Posterior vena cava (tissue), 2 donors: ENCODE data around the gene TMEM131L. TPM values are rescaled to one million over a fixed set of nuclear protein-coding genes. Genes with fewer than 3 reads are reported as not detected.

Experiments used
- DNase-seq: peaks from one replicate; pipeline ENCODE4 v3.0.0-alpha.2; 2020; ENCODE audit warnings: low spot score
- intact Hi-C, 2 donors: fragments of 100-400 bp; cut with DNase I; formaldehyde crosslinking; loops; one replicate each; pipeline versions ENCODE4 v1.14.1 to v1.14.2; 2022 to 2023
- total RNA-seq, 2 donors: library from RNA; stranded (reverse); fragmentation: NEBNext Ultra II Directional; extraction: Animal tissue kit (Norgen Biotek cat#: 25700); gene quantifications; one replicate each; pipeline ENCODE4 v1.2.1, GENCODE V29; 2021
- donor health status: DM: yes; HTN: yes; CAD: no.
- donor health status: DM: yes; HTN: yes; CAD: no.

The TMEM131L gene
- total RNA-seq, 2 donors from 2014 or later = 11.4 to 12.0 TPM

- intact Hi-C loops = no loop called here
- no peak for DNase-seq
These were observed 62.7 kb downstream of the TMEM131L start for GRCh38 chr4:153528705-153529485.

- intact Hi-C loops = no loop called here
These were observed 63.5 kb downstream of the TMEM131L start for GRCh38 chr4:153529646-153530045.

GRCh38 chr4:153530284-153530999 is 64.3 kb downstream of the TMEM131L start:
- DNase-seq = no peak

More at GRCh38 chr4:153529646-153530045, 63.5 kb downstream of the TMEM131L start:
- no peak for DNase-seq

DNA sequence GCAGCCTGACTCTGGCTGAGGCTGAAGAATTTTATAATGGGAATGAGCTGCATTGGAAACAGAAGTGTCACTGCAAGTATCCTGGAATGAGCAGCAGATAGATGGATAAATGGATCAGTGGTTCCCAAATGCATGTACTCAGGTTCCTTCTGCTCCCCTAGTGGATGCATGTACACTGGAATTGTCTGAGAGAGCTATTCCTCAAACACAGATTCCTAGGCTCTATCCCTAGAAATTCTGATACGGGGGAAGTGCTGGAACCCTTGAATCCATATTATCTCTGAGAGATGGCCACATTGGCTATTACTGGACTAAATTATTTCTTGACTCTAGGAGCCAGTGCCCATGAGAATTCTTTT is 64.8 kb downstream of the TMEM131L start:
- intact Hi-C loops = no loop called here
- no peak for DNase-seq

More at GRCh38 chr4:153530284-153530999, 64.3 kb downstream of the TMEM131L start:
- intact Hi-C loops = no loop called here

- no peak for DNase-seq
These were observed 65.9 kb downstream of the TMEM131L start for GRCh38 chr4:153531976-153532626.

GRCh38 chr4:153532636-153533035 is 66.5 kb downstream of the TMEM131L start:
- no peak for DNase-seq
- intact Hi-C loops = no loop called here

More at GRCh38 chr4:153531976-153532626, 65.9 kb downstream of the TMEM131L start:
- intact Hi-C loops = no loop called here

- DNase-seq = no peak
- intact Hi-C loops = no loop called here
These were observed 67.2 kb downstream of the TMEM131L start for GRCh38 chr4:153533387-153533786.

- intact Hi-C loops = no loop called here
- DNase-seq = no peak
These were observed 68.9 kb downstream of the TMEM131L start for GRCh38 chr4:153534792-153535629.

GRCh38 chr4:153535772-153536513 is 69.8 kb downstream of the TMEM131L start:
- no peak for DNase-seq
- intact Hi-C loops = no loop called here

- no peak for DNase-seq
- intact Hi-C loops = no loop called here
These were observed 71.4 kb downstream of the TMEM131L start for GRCh38 chr4:153537493-153537960.

- peak; percentile 76 for DNase-seq
- intact Hi-C loops = no loop called here
These were observed 72.6 kb downstream of the TMEM131L start for GRCh38 chr4:153538487-153539357.

DNA sequence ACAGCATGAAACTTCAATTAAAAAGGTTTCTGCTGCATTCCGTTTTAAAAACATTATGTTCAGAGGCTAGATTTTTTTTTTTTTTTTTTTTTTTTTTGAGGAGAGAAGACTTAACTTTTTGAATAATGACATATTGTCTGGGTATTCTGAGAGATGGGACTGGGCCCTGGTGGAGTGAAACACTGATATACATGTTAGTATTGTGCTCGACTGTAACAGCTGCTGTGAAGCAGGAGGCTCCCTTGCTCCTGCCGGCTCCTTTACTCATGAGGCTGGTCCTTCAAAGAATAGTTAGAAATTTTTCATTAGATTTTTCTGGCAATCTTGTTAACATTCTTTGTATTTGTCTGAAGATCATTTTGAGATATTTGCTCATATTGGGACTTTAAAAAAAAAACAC is 73.3 kb downstream of the TMEM131L start:
- no peak for DNase-seq
- intact Hi-C loops = no loop called here

DNA sequence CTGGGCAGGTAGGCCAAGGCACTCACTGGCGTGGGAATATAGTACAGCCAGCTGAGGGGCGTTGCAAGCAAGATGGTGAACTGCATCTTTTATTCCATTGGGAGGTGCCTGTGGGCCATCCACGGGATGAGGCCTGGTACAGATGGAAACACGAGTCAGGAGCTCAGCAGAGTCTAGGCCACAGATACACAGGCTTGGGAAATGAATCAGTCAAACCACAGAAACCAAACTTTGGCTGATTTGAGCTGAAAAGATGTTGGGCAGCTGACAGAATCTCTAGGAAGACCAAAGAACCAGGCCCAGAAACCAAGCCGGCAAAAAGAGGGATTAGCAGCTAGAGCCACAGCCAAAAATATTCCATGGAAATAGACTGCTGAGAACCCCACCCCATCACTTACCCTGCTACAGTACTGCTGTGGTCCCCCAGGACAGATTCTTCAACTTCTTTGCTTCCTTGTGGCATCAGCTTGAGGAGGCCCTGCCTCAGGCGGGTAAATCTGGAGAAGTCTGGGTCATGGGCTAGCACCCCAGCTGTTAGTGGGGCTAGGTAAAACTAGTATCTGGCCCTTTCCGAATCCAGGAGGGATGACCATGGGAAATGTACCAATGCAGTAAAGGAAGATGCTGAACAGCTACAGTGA is 75.4 kb downstream of the TMEM131L start:
- DNase-seq = no peak
- intact Hi-C loops = no loop called here

GRCh38 chr4:153542131-153542530 is 76.0 kb downstream of the TMEM131L start:
- intact Hi-C loops = no loop called here
- DNase-seq = no peak

DNA sequence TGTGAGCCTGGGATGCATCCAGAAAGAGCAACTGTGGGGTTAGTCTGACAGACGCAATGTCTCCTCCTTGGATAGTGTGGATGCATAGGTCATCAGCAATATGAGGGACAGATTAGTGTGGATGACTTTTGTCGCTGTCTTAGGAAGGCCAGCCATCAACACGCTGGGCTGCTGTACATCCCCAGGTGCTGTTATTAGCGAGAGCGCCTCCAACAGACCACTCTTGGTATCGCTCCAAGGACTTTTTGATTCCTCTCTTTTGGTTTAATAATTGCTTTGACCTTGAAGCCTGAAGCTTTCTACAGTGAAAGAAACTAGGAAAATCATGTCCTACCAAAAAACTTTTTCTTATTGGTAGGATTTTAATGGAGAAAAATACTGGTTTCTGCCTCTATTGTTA is 76.7 kb downstream of the TMEM131L start:
- intact Hi-C loops = no loop called here
- DNase-seq = no peak

DNA sequence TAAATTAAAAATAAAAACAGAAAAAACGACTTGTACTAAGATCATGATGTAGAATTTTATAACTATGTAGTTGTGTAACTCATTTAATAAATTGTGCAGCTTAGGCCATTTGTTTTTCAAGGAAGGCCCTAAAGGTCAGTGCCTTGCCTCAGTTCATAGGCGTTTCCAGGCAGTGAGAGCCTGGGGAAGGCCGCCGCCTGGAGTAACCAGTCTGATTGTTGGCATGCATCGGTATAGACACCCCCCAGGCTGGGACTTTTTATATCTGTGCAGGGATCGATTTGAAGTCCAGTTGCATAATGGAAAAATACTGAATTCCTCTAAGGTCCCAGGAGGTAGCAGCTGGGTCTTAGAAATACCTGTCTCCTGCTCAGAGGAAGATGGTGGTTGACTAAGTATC is 77.2 kb downstream of the TMEM131L start:
- DNase-seq = no peak
- intact Hi-C loops = no loop called here

GRCh38 chr4:153545822-153546221 is 79.7 kb downstream of the TMEM131L start:
- DNase-seq = no peak
- intact Hi-C loops = no loop called here
